H9 (cell line): ENCODE data around the gene RHBDD3. TPM values are rescaled to one million over a fixed set of nuclear protein-coding genes. Genes with fewer than 3 reads are reported as not detected.
"Not testable (repeated sequence)": the region's sequence is repeated elsewhere in the genome, so short reads cannot be mapped to it uniquely, and the experiment has no call there.

Source experiments
- DNase-seq: peaks from one replicate; pipeline ENCODE4 v3.0.0-alpha.2; 2017
- H2AFZ ChIP-seq: one replicate; pipeline ENCODE4 v1.6.1; 2013; ENCODE audit warnings: mild to moderate bottlenecking, low read length, control low read depth, moderate library complexity
- H2AK5ac ChIP-seq: 2 replicates; pipeline ENCODE4 v1.6.1; 2013; ENCODE audit warnings: low read length, control low read depth, mixed read lengths; ENCODE audit not compliant: insufficient read length
- H2BK120ac ChIP-seq: one replicate; pipeline ENCODE4 v1.6.1; 2013; ENCODE audit warnings: low read depth, mild to moderate bottlenecking, low read length, control low read depth, inconsistent platforms; ENCODE audit not compliant: poor library complexity, severe bottlenecking
- H2BK12ac ChIP-seq: 2 replicates; pipeline ENCODE4 v1.6.1; 2013; ENCODE audit warnings: low read length, control low read depth, mixed read lengths, low read depth; ENCODE audit not compliant: insufficient read length
- H2BK15ac ChIP-seq: 2 replicates; pipeline ENCODE4 v1.6.1; 2013; ENCODE audit warnings: low read depth, low read length, control low read depth
- H2BK20ac ChIP-seq: one replicate; pipeline ENCODE4 v1.6.1; 2013; ENCODE audit warnings: low read depth, mild to moderate bottlenecking, low read length, control low read depth, inconsistent platforms; ENCODE audit not compliant: poor library complexity, severe bottlenecking
- H2BK5ac ChIP-seq: 2 replicates; pipeline ENCODE4 v1.6.1; 2013; ENCODE audit warnings: low read length, control low read depth, mixed read lengths; ENCODE audit not compliant: insufficient read length
- H3K14ac ChIP-seq: 2 replicates; pipeline ENCODE4 v1.6.1; 2013; ENCODE audit warnings: low read length, control low read depth; ENCODE audit not compliant: insufficient read depth
- H3K18ac ChIP-seq: 2 replicates; pipeline ENCODE4 v1.6.1; 2013; ENCODE audit warnings: low read depth, mild to moderate bottlenecking, mixed read lengths, low read length, control low read depth; ENCODE audit not compliant: insufficient read length
- H3K23ac ChIP-seq: 2 replicates; pipeline ENCODE4 v1.6.1; 2013; ENCODE audit warnings: low read length, control low read depth, mixed read lengths, low read depth; ENCODE audit not compliant: insufficient read length
- H3K23me2 ChIP-seq: 2 replicates; pipeline ENCODE4 v1.6.1; 2013; ENCODE audit warnings: low read depth, mild to moderate bottlenecking, mixed read lengths, low read length, control low read depth; ENCODE audit not compliant: insufficient read length, poor library complexity, severe bottlenecking
- H3K27ac ChIP-seq: 2 replicates; pipeline ENCODE4 v1.5.1; 2013; ENCODE audit warnings: low read length, control low read depth, mixed read lengths, low read depth; ENCODE audit not compliant: insufficient read length
- H3K27me3 ChIP-seq: 2 replicates; pipeline ENCODE4 v1.6.1; 2013; ENCODE audit warnings: low read length, control low read depth, inconsistent platforms; ENCODE audit not compliant: insufficient read depth
- H3K4ac ChIP-seq: 2 replicates; pipeline ENCODE4 v1.6.1; 2013; ENCODE audit warnings: low read depth, mild to moderate bottlenecking, control low read depth, inconsistent platforms, low read length, moderate library complexity
- H3K4me1 ChIP-seq: 2 replicates; pipeline ENCODE4 v1.6.1; 2013; ENCODE audit warnings: low read length, control low read depth, inconsistent platforms; ENCODE audit not compliant: insufficient read depth
- H3K4me2 ChIP-seq: 2 replicates; pipeline ENCODE4 v1.6.1; 2013; ENCODE audit warnings: low read length, control low read depth, mixed read lengths; ENCODE audit not compliant: insufficient read length, insufficient read depth
- H3K56ac ChIP-seq: 2 replicates; pipeline ENCODE4 v1.6.1; 2013; ENCODE audit warnings: low read depth, mild to moderate bottlenecking, mixed read lengths, low read length, control low read depth; ENCODE audit not compliant: insufficient read length
- H3K79me1 ChIP-seq: 2 replicates; pipeline ENCODE4 v1.6.1; 2013; ENCODE audit warnings: low read depth, mild to moderate bottlenecking, moderate library complexity, low read length, control low read depth, inconsistent platforms; ENCODE audit not compliant: insufficient read depth, poor library complexity, severe bottlenecking
- H3K79me2 ChIP-seq: 2 replicates; pipeline ENCODE4 v1.6.1; 2013; ENCODE audit warnings: low read length, control low read depth, inconsistent platforms; ENCODE audit not compliant: insufficient read depth
- H3K9ac ChIP-seq: 2 replicates; pipeline ENCODE4 v1.6.1; 2013; ENCODE audit warnings: low read length, control low read depth, mixed read lengths; ENCODE audit not compliant: insufficient read length; ENCODE audit errors: extremely low read depth
- H3K9me3 ChIP-seq: one replicate; pipeline ENCODE4 v1.6.1; 2013; ENCODE audit warnings: low read depth, low read length, inconsistent platforms; ENCODE audit not compliant: control insufficient read depth
- H3T11ph ChIP-seq: one replicate; pipeline ENCODE4 v1.6.1; 2013; ENCODE audit warnings: mild to moderate bottlenecking, low read length, control low read depth, inconsistent platforms
- H4K20me1 ChIP-seq: one replicate; pipeline ENCODE4 v1.6.1; 2013; ENCODE audit not compliant: control insufficient read depth, insufficient read length, insufficient read depth
- H4K5ac ChIP-seq: 2 replicates; pipeline ENCODE4 v1.6.1; 2013; ENCODE audit warnings: low read depth, mild to moderate bottlenecking, mixed read lengths, low read length, control low read depth; ENCODE audit not compliant: insufficient read length
- H4K8ac ChIP-seq: replicated peaks from 2 replicates; pipeline ENCODE4 v1.6.1; 2013; ENCODE audit warnings: low read length, control low read depth, mixed read lengths, low read depth; ENCODE audit not compliant: insufficient read length
- H4K91ac ChIP-seq: 2 replicates; pipeline ENCODE4 v1.6.1; 2013; ENCODE audit warnings: low read depth, mild to moderate bottlenecking, moderate library complexity, mixed read lengths, low read length, control low read depth; ENCODE audit not compliant: insufficient read length
- H3K27ac Mint-ChIP-seq, 3 experiments: 2 replicates in 2 of 3; 3 replicates in 1 of 3; pipeline ENCODE4 v1.8.0; 2020 to 2021; ENCODE audit warnings: mixed read lengths in 3 of 3, mild to moderate bottlenecking in 1 of 3, moderate library complexity in 1 of 3
- H3K27me3 Mint-ChIP-seq: 2 replicates; pipeline ENCODE4 v1.8.0; 2021; ENCODE audit warnings: low read depth, mild to moderate bottlenecking, moderate library complexity, mixed read lengths
- H3K36me3 Mint-ChIP-seq, 3 experiments: 2 replicates in 2 of 3; 3 replicates in 1 of 3; pipeline ENCODE4 v1.8.0; 2020 to 2021; ENCODE audit warnings: low read depth in 3 of 3, mixed read lengths in 3 of 3; ENCODE audit not compliant: insufficient read depth in 1 of 3
- H3K4me1 Mint-ChIP-seq, 2 experiments: 2 replicates each; pipeline ENCODE4 v1.8.0; 2020; ENCODE audit warnings: mixed read lengths in 2 of 2
- H3K4me3 Mint-ChIP-seq, 2 experiments: 2 replicates in 1 of 2; 3 replicates in 1 of 2; pipeline ENCODE4 v1.8.0; 2020 to 2021; ENCODE audit warnings: mild to moderate bottlenecking in 2 of 2, mixed read lengths in 2 of 2, moderate library complexity in 1 of 2
- H3K9me3 Mint-ChIP-seq, 2 experiments: 2 replicates in 1 of 2; 3 replicates in 1 of 2; pipeline ENCODE4 v1.8.0; 2020; ENCODE audit warnings: mild to moderate bottlenecking in 2 of 2, mixed read lengths in 2 of 2, moderate library complexity in 1 of 2
- CTCF ChIP-seq: fragments of 200-600 bp; sonication (generic); conservative IDR thresholded peaks from 3 replicates; pipeline ENCODE4 v1.8.0; 2021; ENCODE audit warnings: antibody characterized with exemption, mild to moderate bottlenecking
- WGBS: extraction: QIAGEN DNeasy Blood & Tissue Kit; methylation state at CpG from one replicate; pipeline ENCODE4 v1.1.7; 2013; ENCODE audit warnings: missing lambda C conversion rate, low lambda C conversion rate, mixed read lengths; ENCODE audit not compliant: insufficient read length; ENCODE audit errors: extremely low coverage; 5-methylcytosine and 5-hydroxymethylcytosine counted together
- total RNA-seq: library from RNA; stranded (reverse); gene quantifications from 2 replicates; pipeline ENCODE4 v1.2.1, GENCODE V29; 2021

Gene RHBDD3
- total RNA-seq, 1 experiment from 2014 or later = 99.7 TPM

DNA sequence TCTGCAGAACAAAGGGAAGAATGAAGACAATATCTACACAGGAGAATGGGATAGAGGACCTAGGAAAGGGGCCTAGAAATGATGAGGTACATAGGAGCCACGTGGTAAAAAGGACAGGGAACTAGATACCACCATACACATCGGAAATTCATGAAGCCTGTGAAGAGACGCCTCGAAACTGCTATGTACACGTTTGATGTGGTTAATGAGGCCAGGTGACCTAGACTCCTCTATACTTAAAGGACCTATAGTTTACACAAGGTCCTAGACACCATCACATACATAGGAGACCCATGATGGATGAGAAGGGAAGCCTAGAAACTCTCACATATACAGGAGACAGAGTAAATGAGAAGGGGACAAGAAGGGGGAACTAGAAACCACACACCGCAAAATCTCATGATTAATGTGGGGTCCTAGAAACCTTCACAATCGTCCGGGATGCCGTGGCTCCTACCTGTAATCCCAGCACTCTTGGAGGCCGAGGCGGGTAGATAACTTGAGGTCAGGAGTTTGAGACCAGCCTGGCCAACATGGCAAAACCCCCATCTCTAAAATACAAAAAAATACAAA lies 23.8 kb downstream of the RHBDD3 start:
- Mint-ChIP-seq H3K4me3 (no peak overlapping the region), H3K27me3 (peaks cover 18% of the 10 kb centered on the region), H3K36me3 (peaks cover 10 to 42% (median 11%) of the 10 kb centered on the region in 3 experiments), H3K4me1 (peaks cover 4 to 10% of the 10 kb centered on the region in 2 experiments), H3K27ac (no peak overlapping the region), H3K9me3 (peaks cover 25 to 27% of the 10 kb centered on the region in 2 experiments)
- no peak overlapping the region for H3K4me2 ChIP-seq
- no peak overlapping the region for H2BK20ac ChIP-seq
- H2AK5ac ChIP-seq = no peak overlapping the region
- H2BK5ac ChIP-seq = no peak overlapping the region
- no peak overlapping the region for H3T11ph ChIP-seq
- no peaks in the 10 kb centered on the region for H3K9me3 ChIP-seq
- no peaks in the 10 kb centered on the region for H3K79me2 ChIP-seq
- no peaks in the 10 kb centered on the region for H4K20me1 ChIP-seq
- no peak overlapping the region for H3K23ac ChIP-seq
- H3K18ac ChIP-seq = no peak overlapping the region
- no peak overlapping the region for H4K8ac ChIP-seq
- no peak overlapping the region for H2BK15ac ChIP-seq
- no peak for DNase-seq
- H3K27ac ChIP-seq = no peak overlapping the region
- H2AFZ ChIP-seq = no peak overlapping the region
- H3K9ac ChIP-seq = no peak overlapping the region
- H3K56ac ChIP-seq = no peak overlapping the region
- no peak overlapping the region for H3K4ac ChIP-seq
- no peaks in the 10 kb centered on the region for H3K4me1 ChIP-seq
- H4K91ac ChIP-seq = no peak overlapping the region
- no peaks in the 10 kb centered on the region for H3K27me3 ChIP-seq
- no peak overlapping the region for H4K5ac ChIP-seq
- no peak for TF ChIP-seq CTCF
- no peak overlapping the region for H2BK120ac ChIP-seq
- no peak overlapping the region for H3K14ac ChIP-seq
- no CpG with 5 or more reads among the region's 11 CpGs for WGBS
- H2BK12ac ChIP-seq = no peak overlapping the region
- H3K79me1 ChIP-seq = no peaks in the 10 kb centered on the region
- no peaks in the 10 kb centered on the region for H3K23me2 ChIP-seq

- no CpG with 5 or more reads among the region's 9 CpGs for WGBS
These were observed 27.3 kb downstream of the RHBDD3 start for GRCh38 chr22:29240481-29240880.

More at GRCh38 chr22:29240481-29240880, 27.3 kb downstream of the RHBDD3 start:
- H3K27ac Mint-ChIP-seq, H3K79me2 ChIP-seq, H2BK120ac ChIP-seq, H3K4me3 Mint-ChIP-seq, H4K5ac ChIP-seq, H3K9ac ChIP-seq, H3K4me1 Mint-ChIP-seq, H3K4me1 ChIP-seq, H4K8ac ChIP-seq, H3K23ac ChIP-seq, H2BK15ac ChIP-seq, H3K14ac ChIP-seq, H2AFZ ChIP-seq, H3K27ac ChIP-seq, H3K9me3 ChIP-seq, H3T11ph ChIP-seq, H3K4ac ChIP-seq, H3K56ac ChIP-seq, H3K23me2 ChIP-seq, H2BK12ac ChIP-seq, H3K18ac ChIP-seq, H3K27me3 ChIP-seq, H4K91ac ChIP-seq, H4K20me1 ChIP-seq, DNase-seq, H2BK5ac ChIP-seq, H2BK20ac ChIP-seq, H2AK5ac ChIP-seq, H3K79me1 ChIP-seq, H3K4me2 ChIP-seq: not testable (repeated sequence)
- Mint-ChIP-seq H3K9me3 (peaks cover 27 to 29% of the 10 kb centered on the region in 2 experiments), H3K36me3 (peaks cover 10 to 45% (median 11%) of the 10 kb centered on the region in 3 experiments), H3K27me3 (peaks cover 18% of the 10 kb centered on the region)
